Endothelial cell of umbilical vein (primary cell): Measurements from ENCODE around the gene CHSY3. TPM values are rescaled to one million over a fixed set of nuclear protein-coding genes. Genes with fewer than 3 reads are reported as not detected.

Source experiments
- BruUV-seq: library from RNA; stranded (reverse); fragments of 400-500 nt; replicated peaks from 2 replicates; lab custom pipeline; 2021; lab: Mats Ljungman, UMichigan
- CTCF ChIA-PET: fragments of 300-600, 350-600 bp; sonication (Branson Sonifier 250); formaldehyde crosslinking; loops from one replicate; lab custom pipeline; 2021; ENCODE audit warnings: antibody characterized with exemption, inconsistent platforms; lab: Charles Lee
- POLR2A ChIA-PET: fragments of 300-600, 350-600 bp; sonication (Branson Sonifier 250); formaldehyde crosslinking; loops from one replicate; lab custom pipeline; 2021; ENCODE audit warnings: antibody characterized with exemption, inconsistent platforms; lab: Charles Lee
- DNase-seq: peaks from one replicate; pipeline ENCODE4 v3.0.0-alpha.2; 2011; ENCODE audit warnings: low read depth, low spot score
- FAIRE-seq: peaks from 2 replicates; lab custom pipeline; 2011; peaks lifted over from hg19 to GRCh38; lab: Jason Lieb, UNC
- H2AFZ ChIP-seq: 2 replicates; pipeline ENCODE4 v1.6.0; 2012; ENCODE audit warnings: low read depth, low read length, control low read depth, inconsistent platforms
- H3K27ac ChIP-seq: 2 replicates; pipeline ENCODE4 v1.5.1; 2011; ENCODE audit warnings: low read depth, mild to moderate bottlenecking, control low read depth, low read length, moderate library complexity; ENCODE audit not compliant: insufficient read depth
- H3K27me3 ChIP-seq, 2 experiments: 2 replicates each; pipeline versions ENCODE4 v1.6.0 to v1.6.1; 2011; ENCODE audit warnings: low read length in 2 of 2, mixed read lengths in 1 of 2; ENCODE audit not compliant: control insufficient read depth in 2 of 2, insufficient read depth in 2 of 2
- H3K36me3 ChIP-seq, 2 experiments: 2 replicates in 1 of 2; 3 replicates in 1 of 2; pipeline ENCODE4 v1.5.1; 2011; ENCODE audit warnings: low read length in 2 of 2, mild to moderate bottlenecking in 1 of 2, moderate library complexity in 1 of 2; ENCODE audit not compliant: control insufficient read depth in 2 of 2, insufficient read depth in 2 of 2; ENCODE audit errors: extremely low read depth in 1 of 2
- H3K4me1 ChIP-seq: 3 replicates; pipeline ENCODE4 v1.5.1; 2011; ENCODE audit warnings: mild to moderate bottlenecking, low read length; ENCODE audit not compliant: control insufficient read depth, insufficient read depth; ENCODE audit errors: extremely low read depth
- H3K4me2 ChIP-seq: 2 replicates; pipeline ENCODE4 v1.6.1; 2011; ENCODE audit warnings: low read length, control low read depth, mixed read lengths; ENCODE audit not compliant: insufficient read depth
- H3K4me3 ChIP-seq, 3 experiments: fragments of 200-600 bp in 1 of 3; sonication (generic), shearing (Covaris generic) in 1 of 3; replicated peaks in 1 of 3; 2 replicates each; pipeline ENCODE4 v1.5.1; 2011 to 2016; ENCODE audit warnings: control low read depth in 3 of 3, low read length in 3 of 3, mild to moderate bottlenecking in 2 of 3, inconsistent platforms in 1 of 3, low read depth in 1 of 3, moderate library complexity in 1 of 3; ENCODE audit not compliant: insufficient read depth in 1 of 3
- H3K79me2 ChIP-seq: 2 replicates; pipeline ENCODE4 v1.6.0; 2012; ENCODE audit warnings: low read length, inconsistent platforms; ENCODE audit not compliant: control insufficient read depth, insufficient read depth
- H3K9ac ChIP-seq: replicated peaks from 2 replicates; pipeline ENCODE3; 2011; ENCODE audit warnings: low read length, control low read depth; ENCODE audit not compliant: insufficient read depth; ENCODE audit errors: extremely low read depth
- H3K9me1 ChIP-seq: replicated peaks from 3 replicates; pipeline ENCODE4 v1.6.0; 2011; ENCODE audit warnings: mild to moderate bottlenecking, low read length; ENCODE audit not compliant: control insufficient read depth, insufficient read depth; ENCODE audit errors: extremely low read depth
- H3K9me3 ChIP-seq: replicated peaks from 2 replicates; pipeline ENCODE4 v1.5.1; 2012; ENCODE audit warnings: low read length, inconsistent platforms; ENCODE audit not compliant: control insufficient read depth, insufficient read depth
- H4K20me1 ChIP-seq: replicated peaks from 2 replicates; pipeline ENCODE3; 2011; ENCODE audit warnings: mild to moderate bottlenecking, low read length; ENCODE audit not compliant: control insufficient read depth, insufficient read depth; ENCODE audit errors: extremely low read depth
- EZH2 ChIP-seq: IDR thresholded peaks from 2 replicates; pipeline ENCODE4 v1.6.1; 2012; ENCODE audit warnings: borderline replicate concordance, low read depth, mild to moderate bottlenecking, moderate library complexity, low read length, inconsistent platforms; ENCODE audit not compliant: severe bottlenecking
- FOS ChIP-seq: IDR thresholded peaks from 2 replicates; pipeline ENCODE4 v1.6.1; 2011; ENCODE audit warnings: mild to moderate bottlenecking, low read length, moderate library complexity, borderline replicate concordance; ENCODE audit not compliant: insufficient read depth
- GATA2 ChIP-seq: IDR thresholded peaks from 2 replicates; pipeline ENCODE4 v1.7.0; 2011; ENCODE audit warnings: low read depth, mild to moderate bottlenecking, moderate library complexity, mixed read lengths, low read length; ENCODE audit not compliant: insufficient read length, insufficient read depth
- JUN ChIP-seq: IDR thresholded peaks from 2 replicates; pipeline ENCODE4 v1.6.1; 2011; ENCODE audit warnings: borderline replicate concordance, low read depth; ENCODE audit not compliant: insufficient read length, insufficient read depth
- MAX ChIP-seq: IDR thresholded peaks from 2 replicates; pipeline ENCODE4 v1.6.1; 2011; ENCODE audit not compliant: insufficient read depth, insufficient read length
- MYC ChIP-seq: IDR thresholded peaks from one replicate; pipeline ENCODE4 v1.6.1; 2011; ENCODE audit warnings: mild to moderate bottlenecking, low read depth, low read length
- POLR2A ChIP-seq: IDR thresholded peaks from 2 replicates; pipeline ENCODE4 v1.6.1; 2012; ENCODE audit warnings: low read depth, mild to moderate bottlenecking, control low read depth, low read length
- POLR2AphosphoS5 ChIP-seq: IDR thresholded peaks from 2 replicates; pipeline ENCODE4 v1.6.1; 2012; ENCODE audit warnings: low read depth, mild to moderate bottlenecking, control low read depth, low read length, moderate library complexity; ENCODE audit not compliant: insufficient read depth
- dilution Hi-C: fragments of 300-500 bp; cut with MboI; formaldehyde crosslinking; loops from one replicate; pipeline ENCODE4 v1.15.0; 2019; ENCODE audit warnings: low sequenced_read_pairs; ENCODE audit not compliant: extremely low pct_ligation_motif_present
- intact Hi-C: fragments of 100-400 bp; cut with micrococcal nuclease; formaldehyde crosslinking; loops from one replicate; pipeline ENCODE4 v1.10.0; 2022
- polyA plus RNA-seq, 4 experiments: library from polyadenylated mRNA; depleted of rRNA in 3 of 4; stranded (reverse) in 3 of 4; unstranded in 1 of 4; fragments of >200 nt; gene quantifications; 2 replicates each; pipeline versions ENCODE4 v1.2.1 to v1.2.3, GENCODE V29; 2011 to 2012; ENCODE audit warnings: missing spikeins in 1 of 4
- total RNA-seq: library from RNA; stranded (reverse); gene quantifications from 2 replicates; pipeline ENCODE4 v1.2.3, GENCODE V29; 2021
- TF ChIP-seq, protein P1 (sequence below), 2 donors: IDR thresholded peaks; 1 replicate in 1 of 2; 2 replicates in 1 of 2; pipeline ENCODE4 v1.5.1; 2011; ENCODE audit warnings: low read length in 2 of 2, mild to moderate bottlenecking in 2 of 2, moderate library complexity in 2 of 2, control low read depth in 1 of 2, inconsistent platforms in 1 of 2, low read depth in 1 of 2; ENCODE audit not compliant: insufficient read depth in 1 of 2; ENCODE audit errors: extremely low read depth in 1 of 2

CHSY3 gene
- total and polyA plus RNA-seq, 2 donors (not counting 3 experiments of a cell fraction or from before 2014, with no cell fraction given) = 2.2 to 8.4 TPM

GRCh38 chr5:130090569-130091270, 186.5 kb downstream of the CHSY3 start:
- intact Hi-C loops = no loop called here
- H3K4me1 ChIP-seq = no peaks in the 10 kb centered on the region
- no peak overlapping the region for H3K4me2 ChIP-seq
- ChIA-PET POLR2A (no interaction called here), CTCF (no interaction called here)
- no peaks in the 10 kb centered on the region for H3K79me2 ChIP-seq
- dilution Hi-C loops = no loop called here
- H2AFZ ChIP-seq = no peak overlapping the region
- no peaks in the 10 kb centered on the region for H3K9me1 ChIP-seq
- H4K20me1 ChIP-seq = no peaks in the 10 kb centered on the region
- no peak for FAIRE-seq
- H3K27ac ChIP-seq = no peak overlapping the region
- H3K9ac ChIP-seq = no peak overlapping the region
- H3K27me3 ChIP-seq = no peaks in the 10 kb centered on the region
- no peak for TF ChIP-seq POLR2AphosphoS5
- no peak for TF ChIP-seq MAX
- TF ChIP-seq, protein P1, sequence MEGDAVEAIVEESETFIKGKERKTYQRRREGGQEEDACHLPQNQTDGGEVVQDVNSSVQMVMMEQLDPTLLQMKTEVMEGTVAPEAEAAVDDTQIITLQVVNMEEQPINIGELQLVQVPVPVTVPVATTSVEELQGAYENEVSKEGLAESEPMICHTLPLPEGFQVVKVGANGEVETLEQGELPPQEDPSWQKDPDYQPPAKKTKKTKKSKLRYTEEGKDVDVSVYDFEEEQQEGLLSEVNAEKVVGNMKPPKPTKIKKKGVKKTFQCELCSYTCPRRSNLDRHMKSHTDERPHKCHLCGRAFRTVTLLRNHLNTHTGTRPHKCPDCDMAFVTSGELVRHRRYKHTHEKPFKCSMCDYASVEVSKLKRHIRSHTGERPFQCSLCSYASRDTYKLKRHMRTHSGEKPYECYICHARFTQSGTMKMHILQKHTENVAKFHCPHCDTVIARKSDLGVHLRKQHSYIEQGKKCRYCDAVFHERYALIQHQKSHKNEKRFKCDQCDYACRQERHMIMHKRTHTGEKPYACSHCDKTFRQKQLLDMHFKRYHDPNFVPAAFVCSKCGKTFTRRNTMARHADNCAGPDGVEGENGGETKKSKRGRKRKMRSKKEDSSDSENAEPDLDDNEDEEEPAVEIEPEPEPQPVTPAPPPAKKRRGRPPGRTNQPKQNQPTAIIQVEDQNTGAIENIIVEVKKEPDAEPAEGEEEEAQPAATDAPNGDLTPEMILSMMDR (IDR thresholded peaks at IDR 0.05; ENCODE audit: extremely low read depth in 1 of 2, insufficient read depth in 1 of 2, low read depth in 1 of 2, low read length in 2 of 2) = no peak
- no peak for TF ChIP-seq FOS
- no peak for TF ChIP-seq POLR2A
- TF ChIP-seq MYC = no peak
- TF ChIP-seq EZH2 = no peak
- no peak for TF ChIP-seq JUN
- no peak for TF ChIP-seq GATA2
- H3K9me3 ChIP-seq = no peaks in the 10 kb centered on the region
- no peaks in the 10 kb centered on the region for H3K36me3 ChIP-seq
- no peak for DNase-seq
- no peak overlapping the region for H3K4me3 ChIP-seq
- BruUV-seq = no TSS peak
